ENCODE data around the gene PPFIA2.

GRCh38 chr12:81359736-81360135 is 399.4 kb downstream of the PPFIA2 start:
- TF ChIP-seq, protein P1, sequence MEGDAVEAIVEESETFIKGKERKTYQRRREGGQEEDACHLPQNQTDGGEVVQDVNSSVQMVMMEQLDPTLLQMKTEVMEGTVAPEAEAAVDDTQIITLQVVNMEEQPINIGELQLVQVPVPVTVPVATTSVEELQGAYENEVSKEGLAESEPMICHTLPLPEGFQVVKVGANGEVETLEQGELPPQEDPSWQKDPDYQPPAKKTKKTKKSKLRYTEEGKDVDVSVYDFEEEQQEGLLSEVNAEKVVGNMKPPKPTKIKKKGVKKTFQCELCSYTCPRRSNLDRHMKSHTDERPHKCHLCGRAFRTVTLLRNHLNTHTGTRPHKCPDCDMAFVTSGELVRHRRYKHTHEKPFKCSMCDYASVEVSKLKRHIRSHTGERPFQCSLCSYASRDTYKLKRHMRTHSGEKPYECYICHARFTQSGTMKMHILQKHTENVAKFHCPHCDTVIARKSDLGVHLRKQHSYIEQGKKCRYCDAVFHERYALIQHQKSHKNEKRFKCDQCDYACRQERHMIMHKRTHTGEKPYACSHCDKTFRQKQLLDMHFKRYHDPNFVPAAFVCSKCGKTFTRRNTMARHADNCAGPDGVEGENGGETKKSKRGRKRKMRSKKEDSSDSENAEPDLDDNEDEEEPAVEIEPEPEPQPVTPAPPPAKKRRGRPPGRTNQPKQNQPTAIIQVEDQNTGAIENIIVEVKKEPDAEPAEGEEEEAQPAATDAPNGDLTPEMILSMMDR (IDR thresholded peaks at IDR 0.05): no peak
- no peak for TF ChIP-seq POLR2A (IDR thresholded peaks at IDR 0.05)

Measured in lower leg skin (tissue), 3 donors.